ENCODE measurements around the gene ESRRA. TPM values are rescaled to one million over a fixed set of nuclear protein-coding genes. Genes with fewer than 3 reads are reported as not detected.

The ESRRA gene
- total and polyA plus RNA-seq, 10 of the 15 experiments (the other 5 are each of a cell fraction or from before 2014, with no cell fraction given) = 0.32 to 48.9 (median 12.6) TPM

DNA sequence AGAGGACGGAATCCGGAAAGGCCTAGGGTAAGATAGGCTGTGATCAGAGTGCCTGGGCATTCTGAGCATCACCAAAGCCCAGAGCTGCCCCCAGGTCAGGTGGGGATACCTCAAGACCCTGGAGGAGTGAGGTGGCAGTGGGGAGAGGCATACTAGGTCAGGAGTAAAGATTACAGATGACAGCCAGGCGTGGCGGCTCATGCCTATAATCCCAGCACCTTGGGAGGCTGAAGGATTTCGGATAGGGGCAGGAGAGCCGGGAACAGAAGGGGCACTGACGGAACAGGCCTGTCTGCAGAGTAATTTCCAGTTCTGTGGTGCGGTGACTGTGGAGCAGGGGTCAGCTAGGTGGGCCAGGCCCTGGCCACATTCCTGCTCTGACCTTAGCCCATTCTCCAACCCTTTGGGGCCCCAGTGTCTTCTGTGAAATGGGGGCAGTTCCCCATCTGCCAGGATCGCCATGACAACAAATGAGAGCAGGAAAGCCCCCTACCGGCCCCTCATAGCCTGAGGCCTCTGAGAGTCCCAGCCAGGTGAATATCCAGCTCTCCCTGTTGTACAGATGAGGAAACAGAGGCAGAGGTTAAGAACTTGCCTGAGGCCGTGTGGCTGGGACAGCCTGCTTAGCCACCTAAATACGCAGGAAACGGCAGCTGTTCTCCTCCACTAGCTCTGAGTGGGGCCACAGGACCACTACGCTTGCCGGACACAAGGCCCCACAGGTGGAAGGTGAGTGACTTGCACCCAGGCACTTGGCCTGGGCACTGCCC is 30.1 kb upstream of the ESRRA start:
- no peak overlapping the region for H3K9ac ChIP-seq (ENCODE audit: control insufficient read depth, insufficient read depth, low read length)
- H2AFZ ChIP-seq (ENCODE audit: control insufficient read depth, low read depth, low read length) = no peak overlapping the region
- CTCF ChIA-PET = interaction anchor here (0.6 to 3.5 kb wide), 5 partner anchors 8 to 29 kb away, joined by 3 to 10 read pairs (median 4); no protein-coding TSS in a partner anchor
- TF ChIP-seq, protein P1, sequence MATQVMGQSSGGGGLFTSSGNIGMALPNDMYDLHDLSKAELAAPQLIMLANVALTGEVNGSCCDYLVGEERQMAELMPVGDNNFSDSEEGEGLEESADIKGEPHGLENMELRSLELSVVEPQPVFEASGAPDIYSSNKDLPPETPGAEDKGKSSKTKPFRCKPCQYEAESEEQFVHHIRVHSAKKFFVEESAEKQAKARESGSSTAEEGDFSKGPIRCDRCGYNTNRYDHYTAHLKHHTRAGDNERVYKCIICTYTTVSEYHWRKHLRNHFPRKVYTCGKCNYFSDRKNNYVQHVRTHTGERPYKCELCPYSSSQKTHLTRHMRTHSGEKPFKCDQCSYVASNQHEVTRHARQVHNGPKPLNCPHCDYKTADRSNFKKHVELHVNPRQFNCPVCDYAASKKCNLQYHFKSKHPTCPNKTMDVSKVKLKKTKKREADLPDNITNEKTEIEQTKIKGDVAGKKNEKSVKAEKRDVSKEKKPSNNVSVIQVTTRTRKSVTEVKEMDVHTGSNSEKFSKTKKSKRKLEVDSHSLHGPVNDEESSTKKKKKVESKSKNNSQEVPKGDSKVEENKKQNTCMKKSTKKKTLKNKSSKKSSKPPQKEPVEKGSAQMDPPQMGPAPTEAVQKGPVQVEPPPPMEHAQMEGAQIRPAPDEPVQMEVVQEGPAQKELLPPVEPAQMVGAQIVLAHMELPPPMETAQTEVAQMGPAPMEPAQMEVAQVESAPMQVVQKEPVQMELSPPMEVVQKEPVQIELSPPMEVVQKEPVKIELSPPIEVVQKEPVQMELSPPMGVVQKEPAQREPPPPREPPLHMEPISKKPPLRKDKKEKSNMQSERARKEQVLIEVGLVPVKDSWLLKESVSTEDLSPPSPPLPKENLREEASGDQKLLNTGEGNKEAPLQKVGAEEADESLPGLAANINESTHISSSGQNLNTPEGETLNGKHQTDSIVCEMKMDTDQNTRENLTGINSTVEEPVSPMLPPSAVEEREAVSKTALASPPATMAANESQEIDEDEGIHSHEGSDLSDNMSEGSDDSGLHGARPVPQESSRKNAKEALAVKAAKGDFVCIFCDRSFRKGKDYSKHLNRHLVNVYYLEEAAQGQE (IDR thresholded peaks at IDR 0.05; ENCODE audit: low read depth, low read length) = no peak
- no peak for TF ChIP-seq RAD21 (IDR thresholded peaks at IDR 0.05; ENCODE audit: insufficient read depth, low read depth, low read length)
- no peak for TF ChIP-seq CBX5 (IDR thresholded peaks at IDR 0.05; ENCODE audit: low read depth)
- TF ChIP-seq GABPA (IDR thresholded peaks at IDR 0.05; ENCODE audit: low read depth) = no peak
- no peak for TF ChIP-seq MXI1 (IDR thresholded peaks at IDR 0.05; ENCODE audit: low read depth, low read length)
- no peak for TF ChIP-seq EZH2 (IDR thresholded peaks at IDR 0.05; ENCODE audit: borderline replicate concordance, control insufficient read depth, low read depth, low read length)
- TF ChIP-seq ZNF384 (IDR thresholded peaks at IDR 0.05; ENCODE audit: borderline replicate concordance, low read depth, low read length) = no peak
- TF ChIP-seq, protein P2, sequence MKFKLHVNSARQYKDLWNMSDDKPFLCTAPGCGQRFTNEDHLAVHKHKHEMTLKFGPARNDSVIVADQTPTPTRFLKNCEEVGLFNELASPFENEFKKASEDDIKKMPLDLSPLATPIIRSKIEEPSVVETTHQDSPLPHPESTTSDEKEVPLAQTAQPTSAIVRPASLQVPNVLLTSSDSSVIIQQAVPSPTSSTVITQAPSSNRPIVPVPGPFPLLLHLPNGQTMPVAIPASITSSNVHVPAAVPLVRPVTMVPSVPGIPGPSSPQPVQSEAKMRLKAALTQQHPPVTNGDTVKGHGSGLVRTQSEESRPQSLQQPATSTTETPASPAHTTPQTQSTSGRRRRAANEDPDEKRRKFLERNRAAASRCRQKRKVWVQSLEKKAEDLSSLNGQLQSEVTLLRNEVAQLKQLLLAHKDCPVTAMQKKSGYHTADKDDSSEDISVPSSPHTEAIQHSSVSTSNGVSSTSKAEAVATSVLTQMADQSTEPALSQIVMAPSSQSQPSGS (IDR thresholded peaks at IDR 0.05; ENCODE audit: low read length) = no peak
- no peak for TF ChIP-seq POLR2AphosphoS5 (IDR thresholded peaks at IDR 0.05; ENCODE audit: low read length)
- DNase-seq (ENCODE audit: low read depth, low spot score) (no peak), ATAC-seq (no peak), FAIRE-seq (no peak)
- intact Hi-C loops (cut with micrococcal nuclease; ENCODE audit: unreplicated experiment) = no loop called here
- no peak overlapping the region for H3K4me3 ChIP-seq
- no peaks in the 10 kb centered on the region; the same call in 1 of the 2 replicates for H4K20me1 ChIP-seq (ENCODE audit: control insufficient read depth, insufficient read depth)
- no peaks in the 10 kb centered on the region for H3K27me3 ChIP-seq (replicated peaks in 1 of 2; ENCODE audit: control insufficient read depth in 2 of 2, insufficient read depth in 2 of 2, low read length in 1 of 2)
- H3K79me2 ChIP-seq (ENCODE audit: control insufficient read depth, insufficient read depth, low read length) = peaks cover 10% of the 10 kb centered on the region
- no peak overlapping the region for H3K4me2 ChIP-seq (ENCODE audit: control insufficient read depth, insufficient read depth)
- H3K4me1 ChIP-seq (ENCODE audit: control insufficient read depth, insufficient read depth, low read length) = 0 out of 2 replicates have a peak, but pooled peaks cover 2% of the 10 kb centered on the region
- SMC1A ChIA-PET (ENCODE audit: uncharacterized antibody, unreplicated experiment) = interaction anchor here (1.3 kb wide), 1 partner anchor 42 kb away, joined by 3 read pairs; the partner anchor contains the start of genes PRDX5 and TRMT112
- WGBS (ENCODE audit: insufficient coverage, insufficient replicate concordance, low lambda C conversion rate, missing lambda C conversion rate) = 94% methylated on average over 15 of the region's 15 CpGs
- in situ Hi-C loops (cut with MboI) = no loop called here
- peaks cover 0 to 3% of the 10 kb centered on the region in 2 experiments; a peak in 1 of 4 replicates for H3K36me3 ChIP-seq (ENCODE audit: control insufficient read depth in 2 of 2, insufficient read depth in 2 of 2, low read length in 1 of 2)
- no TSS peak for BruUV-seq (replicated peaks)
- POLR2A ChIA-PET = interaction anchor here (0.8 kb wide), 1 partner anchor 34 kb away, joined by 3 read pairs; the partner anchor contains the start of gene FKBP2
- H3K9me3 ChIP-seq (replicated peaks; ENCODE audit: control insufficient read depth, insufficient read depth, low read length) = no peaks in the 10 kb centered on the region
- RAD21 ChIA-PET (ENCODE audit: unreplicated experiment) = no interaction called here
- no peak overlapping the region for H3K27ac ChIP-seq (ENCODE audit: control insufficient read depth, insufficient read depth)
